ENCODE results near the gene PTPN18.

GRCh38 chr2:130381619-130382018 lies 25.8 kb downstream of the PTPN18 start:
- TF ChIP-seq MXI1 (IDR thresholded peaks at IDR 0.05; ENCODE audit: borderline replicate concordance, low read depth, low read length): no peak
- TF ChIP-seq, protein P1, sequence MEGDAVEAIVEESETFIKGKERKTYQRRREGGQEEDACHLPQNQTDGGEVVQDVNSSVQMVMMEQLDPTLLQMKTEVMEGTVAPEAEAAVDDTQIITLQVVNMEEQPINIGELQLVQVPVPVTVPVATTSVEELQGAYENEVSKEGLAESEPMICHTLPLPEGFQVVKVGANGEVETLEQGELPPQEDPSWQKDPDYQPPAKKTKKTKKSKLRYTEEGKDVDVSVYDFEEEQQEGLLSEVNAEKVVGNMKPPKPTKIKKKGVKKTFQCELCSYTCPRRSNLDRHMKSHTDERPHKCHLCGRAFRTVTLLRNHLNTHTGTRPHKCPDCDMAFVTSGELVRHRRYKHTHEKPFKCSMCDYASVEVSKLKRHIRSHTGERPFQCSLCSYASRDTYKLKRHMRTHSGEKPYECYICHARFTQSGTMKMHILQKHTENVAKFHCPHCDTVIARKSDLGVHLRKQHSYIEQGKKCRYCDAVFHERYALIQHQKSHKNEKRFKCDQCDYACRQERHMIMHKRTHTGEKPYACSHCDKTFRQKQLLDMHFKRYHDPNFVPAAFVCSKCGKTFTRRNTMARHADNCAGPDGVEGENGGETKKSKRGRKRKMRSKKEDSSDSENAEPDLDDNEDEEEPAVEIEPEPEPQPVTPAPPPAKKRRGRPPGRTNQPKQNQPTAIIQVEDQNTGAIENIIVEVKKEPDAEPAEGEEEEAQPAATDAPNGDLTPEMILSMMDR (conservative IDR thresholded peaks at IDR 0.05; ENCODE audit: low read depth, low read length): no peak
- no peak for TF ChIP-seq POLR2A (IDR thresholded peaks at IDR 0.05; ENCODE audit: low read depth, low read length)

Measured in IMR-90 (cell line).